Measurements from ENCODE around the gene ARMH4. TPM values are rescaled to one million over a fixed set of nuclear protein-coding genes. Genes with fewer than 3 reads are reported as not detected.
"Not testable (repeated sequence)": the region's sequence is repeated elsewhere in the genome, so short reads cannot be mapped to it uniquely, and the experiment has no call there.

ARMH4 gene
- total RNA-seq, 1 donor from 2014 or later: not detected

- Mint-ChIP-seq H3K27ac (no peak overlapping the region), H3K4me3 (no peak overlapping the region), H3K27me3 (ENCODE audit: insufficient read depth) (peaks cover 7% of the 10 kb centered on the region), H3K4me1 (ENCODE audit: low read depth) (peaks cover 5% of the 10 kb centered on the region), H3K9me3 (no peaks in the 10 kb centered on the region), H3K36me3 (ENCODE audit: low read depth) (no peaks in the 10 kb centered on the region)
- DNase-seq (ENCODE audit: low spot score): no peak
- intact Hi-C loops (cut with micrococcal nuclease): no loop called here
These were observed 13.8 kb downstream of the ARMH4 start for GRCh38 chr14:58138031-58138713.

DNA sequence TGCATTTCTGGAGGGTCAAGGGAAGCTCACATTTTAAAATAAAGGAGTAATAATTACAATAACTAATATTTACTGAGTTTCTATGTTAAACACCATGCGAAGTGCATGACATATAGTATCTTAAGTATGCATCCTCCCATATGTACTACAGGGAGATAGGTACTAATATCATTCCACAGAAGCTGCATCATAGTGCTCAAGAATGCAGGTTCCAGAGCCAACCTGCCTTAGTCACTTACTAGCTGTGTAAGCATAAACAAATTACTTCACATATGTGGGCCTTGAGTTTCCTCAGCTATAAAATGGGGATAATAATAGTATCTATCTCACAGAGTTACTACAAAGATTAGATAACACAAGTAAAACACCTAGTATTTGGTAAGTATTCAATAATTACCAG lies 18.3 kb downstream of the ARMH4 start:
- intact Hi-C loops (cut with micrococcal nuclease): no loop called here
- H3K4me1 Mint-ChIP-seq (ENCODE audit: low read depth): peaks cover 5% of the 10 kb centered on the region

GRCh38 chr14:58131386-58131785 lies 20.6 kb downstream of the ARMH4 start:
- Mint-ChIP-seq H3K27ac (no peak overlapping the region), H3K4me1 (ENCODE audit: low read depth) (no peaks in the 10 kb centered on the region), H3K4me3 (no peak overlapping the region), H3K27me3 (ENCODE audit: insufficient read depth) (peaks cover 8% of the 10 kb centered on the region), H3K36me3 (ENCODE audit: low read depth) (no peaks in the 10 kb centered on the region), H3K9me3 (no peaks in the 10 kb centered on the region)
- DNase-seq (ENCODE audit: low spot score): no peak
- intact Hi-C loops (cut with micrococcal nuclease): no loop called here

More for the DNA sequence above, 18.3 kb downstream of the ARMH4 start:
- Mint-ChIP-seq H3K27me3 (ENCODE audit: insufficient read depth) (peaks cover 5% of the 10 kb centered on the region), H3K36me3 (ENCODE audit: low read depth) (no peaks in the 10 kb centered on the region), H3K4me3 (no peak overlapping the region), H3K9me3 (no peaks in the 10 kb centered on the region), H3K27ac (no peak overlapping the region)
- DNase-seq (ENCODE audit: low spot score): no peak

DNA sequence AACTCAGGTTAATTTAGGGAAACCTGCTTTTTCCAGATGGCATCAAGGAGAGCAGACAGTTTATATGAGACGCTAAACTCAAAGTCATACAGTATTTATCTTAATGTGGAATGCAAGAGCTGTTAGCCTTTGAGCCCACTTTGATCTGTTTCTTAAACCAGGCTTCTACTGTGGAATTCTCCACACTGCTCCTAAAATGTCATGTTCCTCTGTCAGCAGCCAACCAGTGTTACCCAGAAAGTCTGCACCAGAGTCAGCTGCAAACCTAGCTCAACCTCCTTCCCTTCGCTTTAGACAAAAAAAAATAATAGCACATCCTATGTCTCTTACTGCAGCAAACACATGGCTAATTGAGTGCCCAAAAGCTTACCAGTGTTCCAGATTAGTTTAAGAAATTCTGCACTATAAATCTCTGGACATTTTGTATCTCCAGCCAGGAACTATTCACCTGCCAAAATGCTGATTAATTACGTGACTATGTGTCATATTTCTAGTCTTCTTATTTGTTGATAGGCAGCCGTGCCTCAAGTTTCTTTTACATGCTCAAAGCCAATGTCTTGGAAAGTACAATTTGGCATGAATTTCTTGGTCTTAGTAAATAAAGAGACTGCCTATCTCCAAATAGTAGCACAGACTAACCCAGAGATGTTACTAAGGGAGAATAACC lies 21.8 kb downstream of the ARMH4 start:
- DNase-seq (ENCODE audit: low spot score): no peak
- Mint-ChIP-seq H3K36me3 (ENCODE audit: low read depth) (no peaks in the 10 kb centered on the region), H3K4me3 (no peak overlapping the region), H3K27ac (no peak overlapping the region), H3K9me3 (peaks cover 11% of the 10 kb centered on the region), H3K27me3 (ENCODE audit: insufficient read depth) (peaks cover 8% of the 10 kb centered on the region), H3K4me1 (ENCODE audit: low read depth) (no peaks in the 10 kb centered on the region)
- intact Hi-C loops (cut with micrococcal nuclease): no loop called here

DNA sequence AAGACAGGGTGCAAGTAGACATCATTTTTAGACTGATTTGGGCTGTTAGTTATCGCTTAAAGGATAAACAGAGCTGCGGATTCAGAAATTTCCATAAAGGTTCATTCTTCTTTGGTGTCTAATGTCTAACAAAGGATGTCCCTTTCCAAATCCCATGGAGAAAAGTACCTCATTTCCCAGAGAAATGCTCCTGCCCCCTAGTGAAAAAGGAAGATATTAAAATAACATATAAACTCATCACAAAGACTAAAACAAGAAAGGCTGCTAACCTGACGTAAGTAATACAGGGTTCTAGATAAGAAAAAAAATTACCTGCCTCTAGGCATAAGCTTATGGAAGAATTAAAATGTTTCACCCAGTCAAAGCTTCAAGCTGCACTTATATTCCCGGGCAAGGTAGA lies 22.8 kb downstream of the ARMH4 start:
- no peak for DNase-seq (ENCODE audit: low spot score)
- Mint-ChIP-seq H3K9me3 (peaks cover 11% of the 10 kb centered on the region), H3K36me3 (ENCODE audit: low read depth) (no peaks in the 10 kb centered on the region), H3K27ac (no peak overlapping the region), H3K4me1 (ENCODE audit: low read depth) (no peaks in the 10 kb centered on the region), H3K4me3 (no peak overlapping the region), H3K27me3 (ENCODE audit: insufficient read depth) (peaks cover 8% of the 10 kb centered on the region)
- intact Hi-C loops (cut with micrococcal nuclease): no loop called here

DNA sequence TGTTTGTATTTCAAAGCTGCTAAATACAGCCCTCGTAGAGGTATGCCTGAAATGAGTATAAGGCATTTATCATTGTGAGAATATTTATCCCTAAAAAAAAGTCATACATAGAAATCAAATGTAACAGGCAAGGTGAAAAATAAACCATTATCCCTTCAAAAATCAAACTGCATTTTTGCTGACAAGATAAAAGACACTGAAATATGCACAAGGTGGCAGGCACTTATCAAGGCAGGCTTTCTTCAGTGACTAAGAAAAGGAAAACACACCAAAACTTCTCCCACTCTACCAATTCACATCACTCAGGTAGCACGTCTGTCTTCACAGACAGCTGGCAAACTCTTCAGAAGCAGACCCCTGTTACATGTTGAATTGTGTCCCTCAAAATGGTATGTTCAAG lies 23.6 kb downstream of the ARMH4 start:
- Mint-ChIP-seq H3K4me3 (no peak overlapping the region), H3K36me3 (ENCODE audit: low read depth) (no peaks in the 10 kb centered on the region), H3K27me3 (ENCODE audit: insufficient read depth) (peaks cover 8% of the 10 kb centered on the region), H3K9me3 (peaks cover 11% of the 10 kb centered on the region), H3K27ac (no peak overlapping the region), H3K4me1 (ENCODE audit: low read depth) (no peaks in the 10 kb centered on the region)
- intact Hi-C loops (cut with micrococcal nuclease): no loop called here
- DNase-seq (ENCODE audit: low spot score): no peak

- not testable (repeated sequence) for H3K4me1 Mint-ChIP-seq (ENCODE audit: low read depth)
These were observed 29.5 kb downstream of the ARMH4 start for GRCh38 chr14:58122546-58122945.

DNA sequence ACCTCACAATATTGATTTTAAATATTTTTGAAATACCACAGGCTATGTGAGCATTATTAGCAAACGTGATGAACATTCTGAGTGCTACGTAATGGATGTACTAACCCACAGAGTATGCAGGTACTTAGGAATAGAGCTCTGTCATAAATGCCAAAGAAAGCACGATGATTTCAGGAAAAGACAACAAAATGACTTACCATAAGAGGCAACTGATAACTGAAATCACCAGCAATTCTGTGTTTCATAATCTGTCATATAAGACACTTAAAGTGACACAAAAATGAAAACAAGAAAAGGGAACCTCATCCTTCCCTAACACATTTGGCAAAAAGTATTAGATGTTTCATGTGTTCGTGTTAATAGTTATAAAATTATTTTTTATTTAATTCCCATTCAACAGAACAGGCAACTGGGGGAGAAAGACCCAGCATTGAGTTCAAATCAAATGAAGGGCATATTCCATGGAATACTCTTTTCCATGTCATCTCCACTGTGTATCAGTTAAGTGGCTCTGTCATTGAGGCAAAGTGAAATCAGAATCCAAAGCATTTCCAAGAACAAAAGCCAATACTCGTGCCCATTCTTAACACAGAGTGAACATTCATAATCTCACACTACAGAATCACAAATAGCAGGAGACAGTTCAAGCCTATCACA lies 30.4 kb downstream of the ARMH4 start:
- Mint-ChIP-seq H3K27me3 (ENCODE audit: insufficient read depth) (peaks cover 4% of the 10 kb centered on the region), H3K4me1 (ENCODE audit: low read depth) (no peaks in the 10 kb centered on the region), H3K9me3 (peaks cover 11% of the 10 kb centered on the region), H3K27ac (no peak overlapping the region), H3K4me3 (no peak overlapping the region), H3K36me3 (ENCODE audit: low read depth) (no peaks in the 10 kb centered on the region)
- DNase-seq (ENCODE audit: low spot score): no peak
- intact Hi-C loops (cut with micrococcal nuclease): no loop called here

More at GRCh38 chr14:58122546-58122945, 29.5 kb downstream of the ARMH4 start:
- peaks cover 11% of the 10 kb centered on the region for H3K9me3 Mint-ChIP-seq
- H3K4me3 Mint-ChIP-seq; intact Hi-C loops (cut with micrococcal nuclease); H3K27me3 Mint-ChIP-seq (ENCODE audit: insufficient read depth); DNase-seq (ENCODE audit: low spot score); H3K27ac Mint-ChIP-seq; H3K36me3 Mint-ChIP-seq (ENCODE audit: low read depth): not testable (repeated sequence)

GRCh38 chr14:58119381-58119780 lies 32.6 kb downstream of the ARMH4 start:
- Mint-ChIP-seq H3K4me3 (no peak overlapping the region), H3K27me3 (ENCODE audit: insufficient read depth) (peaks cover 5% of the 10 kb centered on the region)

GRCh38 chr14:58118097-58118815 lies 33.8 kb downstream of the ARMH4 start:
- intact Hi-C loops (cut with micrococcal nuclease): no loop called here
- H3K36me3 Mint-ChIP-seq (ENCODE audit: low read depth): no peaks in the 10 kb centered on the region
- H3K4me1 Mint-ChIP-seq (ENCODE audit: low read depth): no peaks in the 10 kb centered on the region
- H3K4me3 Mint-ChIP-seq: no peak overlapping the region
- peaks cover 8% of the 10 kb centered on the region for H3K27me3 Mint-ChIP-seq (ENCODE audit: insufficient read depth)
- H3K27ac Mint-ChIP-seq: no peak overlapping the region
- no peaks in the 10 kb centered on the region for H3K9me3 Mint-ChIP-seq
- DNase-seq (ENCODE audit: low spot score): no peak

More at GRCh38 chr14:58119381-58119780, 32.6 kb downstream of the ARMH4 start:
- no peaks in the 10 kb centered on the region for H3K36me3 Mint-ChIP-seq (ENCODE audit: low read depth)
- no peak for DNase-seq (ENCODE audit: low spot score)
- H3K27ac Mint-ChIP-seq: no peak overlapping the region
- no peaks in the 10 kb centered on the region for H3K9me3 Mint-ChIP-seq
- intact Hi-C loops (cut with micrococcal nuclease): no loop called here
- H3K4me1 Mint-ChIP-seq (ENCODE audit: low read depth): no peaks in the 10 kb centered on the region

GRCh38 chr14:58109744-58110143 lies 42.3 kb downstream of the ARMH4 start:
- Mint-ChIP-seq H3K27me3 (ENCODE audit: insufficient read depth) (peaks cover 18% of the 10 kb centered on the region), H3K9me3 (no peaks in the 10 kb centered on the region), H3K4me1 (ENCODE audit: low read depth) (no peaks in the 10 kb centered on the region), H3K36me3 (ENCODE audit: low read depth) (no peaks in the 10 kb centered on the region), H3K27ac (no peak overlapping the region), H3K4me3 (no peak overlapping the region)
- intact Hi-C loops (cut with micrococcal nuclease): loop anchor here (2.0 to 5.0 kb wide), 4 partner anchors 135 to 948 kb away; partner anchors contain the start of genes PSMA3 and TOMM20L
- DNase-seq (ENCODE audit: low spot score): no peak

- H3K36me3 Mint-ChIP-seq (ENCODE audit: low read depth): no peaks in the 10 kb centered on the region
- H3K4me3 Mint-ChIP-seq: no peak overlapping the region
- no peaks in the 10 kb centered on the region for H3K4me1 Mint-ChIP-seq (ENCODE audit: low read depth)
- H3K27me3 Mint-ChIP-seq (ENCODE audit: insufficient read depth): peaks cover 19% of the 10 kb centered on the region
- intact Hi-C loops (cut with micrococcal nuclease): loop anchor here (1.0 to 5.0 kb wide), 5 partner anchors 58 to 949 kb away; partner anchors contain the start of genes PSMA3 and TOMM20L
- no peak overlapping the region for H3K27ac Mint-ChIP-seq
- H3K9me3 Mint-ChIP-seq: no peaks in the 10 kb centered on the region
- no peak for DNase-seq (ENCODE audit: low spot score)
These were observed 43.3 kb downstream of the ARMH4 start for GRCh38 chr14:58108717-58109116.

Measured in activated T-helper 1 cell treated with anti-CD3 and anti-CD28 coated beads, Interleukin-12 subunit alpha, Interleukin-12 subunit beta, Interleukin-2, Interleukin-4 antibody, amounts not matched to agents 30 ng/mL and 10 ng/mL and 1 ng/mL, durations not matched to agents 14 hours and 24 hours and 36 hours (primary cell).